ENCODE data around the gene TMEM205. TPM values are rescaled to one million over a fixed set of nuclear protein-coding genes. Genes with fewer than 3 reads are reported as not detected.
"Not testable (repeated sequence)": the region's sequence is repeated elsewhere in the genome, so short reads cannot be mapped to it uniquely, and the experiment has no call there.

Gene TMEM205
- total and polyA plus RNA-seq, 2 experiments from 2014 or later = 84.6 to 152 TPM

GRCh38 chr19:11321191-11322126 is 24.6 kb downstream of the TMEM205 start:
- TF ChIP-seq EZH2 (IDR thresholded peaks at IDR 0.05; ENCODE audit: insufficient read depth, poor library complexity, severe bottlenecking) (no peak), EZH2phosphoT487 (IDR thresholded peaks at IDR 0.05; ENCODE audit: insufficient read depth, low read depth) (no peak)
- no peak overlapping the region for H3K4me3 ChIP-seq
- no peak for DNase-seq
- H3K27me3 ChIP-seq (replicated peaks; ENCODE audit: insufficient read depth) = no peaks in the 10 kb centered on the region
- no peak overlapping the region for H2AFZ ChIP-seq
- peaks cover 9% of the 10 kb centered on the region for H3F3A ChIP-seq (ENCODE audit: insufficient read depth)
- in situ Hi-C loops (cut with MboI) = no loop called here
- no peak overlapping the region for H3K9ac ChIP-seq
- H3K79me2 ChIP-seq (ENCODE audit: insufficient read depth) = no peaks in the 10 kb centered on the region
- H3K36me3 ChIP-seq (ENCODE audit: low read depth) = no peaks in the 10 kb centered on the region
- H3K4me1 ChIP-seq (ENCODE audit: insufficient read depth) = peaks cover 16% of the 10 kb centered on the region
- no peak overlapping the region for H3K27ac ChIP-seq
- no peaks in the 10 kb centered on the region for H3K9me2 ChIP-seq (ENCODE audit: insufficient read depth)
- WGBS, 2 experiments (ENCODE audit: low coverage in 1 of 2, low lambda C conversion rate in 2 of 2, missing lambda C conversion rate in 2 of 2) = 84 to 90% methylated on average over 14 of the region's 14 CpGs
- H4K20me1 ChIP-seq (ENCODE audit: insufficient read depth) = no peaks in the 10 kb centered on the region
- H3K9me3 ChIP-seq (ENCODE audit: low read depth) = no peaks in the 10 kb centered on the region
- no peak overlapping the region for H3K4me2 ChIP-seq (ENCODE audit: unreplicated experiment)

- H3K79me2 ChIP-seq (ENCODE audit: insufficient read depth); H3K9me3 ChIP-seq (ENCODE audit: low read depth); DNase-seq; in situ Hi-C loops (cut with MboI); H3F3A ChIP-seq (ENCODE audit: insufficient read depth); H2AFZ ChIP-seq; H3K27me3 ChIP-seq (replicated peaks; ENCODE audit: insufficient read depth); H3K4me2 ChIP-seq (ENCODE audit: unreplicated experiment); H3K36me3 ChIP-seq (ENCODE audit: low read depth); H3K9ac ChIP-seq; H3K9me2 ChIP-seq (ENCODE audit: insufficient read depth); H3K27ac ChIP-seq; H4K20me1 ChIP-seq (ENCODE audit: insufficient read depth); H3K4me3 ChIP-seq: not testable (repeated sequence)
- peaks cover 16% of the 10 kb centered on the region for H3K4me1 ChIP-seq (ENCODE audit: insufficient read depth)
- WGBS, 2 experiments (ENCODE audit: low coverage in 1 of 2, low lambda C conversion rate in 2 of 2, missing lambda C conversion rate in 2 of 2) = 68 to 78% methylated on average over 9 of the region's 9 CpGs
Observed at GRCh38 chr19:11320278-11320995, 25.6 kb downstream of the TMEM205 start.

- Histone ChIP-seq H3F3A (ENCODE audit: insufficient read depth) (no peaks in the 10 kb centered on the region), H3K79me2 (ENCODE audit: insufficient read depth) (no peaks in the 10 kb centered on the region), H3K9me2 (ENCODE audit: insufficient read depth) (no peaks in the 10 kb centered on the region), H4K20me1 (ENCODE audit: insufficient read depth) (no peaks in the 10 kb centered on the region), H3K36me3 (ENCODE audit: low read depth) (no peaks in the 10 kb centered on the region), H3K4me1 (ENCODE audit: insufficient read depth) (no peaks in the 10 kb centered on the region), H3K4me3 (no peak overlapping the region), H3K27me3 (replicated peaks; ENCODE audit: insufficient read depth) (no peaks in the 10 kb centered on the region), H3K9ac (no peak overlapping the region), H2AFZ (no peak overlapping the region), H3K4me2 (ENCODE audit: unreplicated experiment) (no peak overlapping the region), H3K9me3 (ENCODE audit: low read depth) (no peaks in the 10 kb centered on the region), H3K27ac (no peak overlapping the region)
- TF ChIP-seq EZH2 (IDR thresholded peaks at IDR 0.05; ENCODE audit: insufficient read depth, poor library complexity, severe bottlenecking) (no peak), EZH2phosphoT487 (IDR thresholded peaks at IDR 0.05; ENCODE audit: insufficient read depth, low read depth) (no peak)
- DNase-seq = no peak
- 62 to 71% methylated on average over 9 of the region's 9 CpGs for WGBS, 2 experiments (ENCODE audit: low coverage in 1 of 2, low lambda C conversion rate in 2 of 2, missing lambda C conversion rate in 2 of 2)
- in situ Hi-C loops (cut with MboI) = no loop called here
Observed at GRCh38 chr19:11306337-11306736, 39.7 kb downstream of the TMEM205 start.

- in situ Hi-C loops (cut with MboI) = no loop called here
- WGBS, 2 experiments (ENCODE audit: low coverage in 1 of 2, low lambda C conversion rate in 2 of 2, missing lambda C conversion rate in 2 of 2) = 74 to 77% methylated on average over 5 of the region's 5 CpGs
Observed at GRCh38 chr19:11304936-11305335, 41.1 kb downstream of the TMEM205 start.

More at GRCh38 chr19:11304936-11305335, 41.1 kb downstream of the TMEM205 start:
- Histone ChIP-seq H4K20me1 (ENCODE audit: insufficient read depth) (no peaks in the 10 kb centered on the region), H3K79me2 (ENCODE audit: insufficient read depth) (no peaks in the 10 kb centered on the region), H3K4me2 (ENCODE audit: unreplicated experiment) (no peak overlapping the region), H3K9ac (no peak overlapping the region), H3K27me3 (replicated peaks; ENCODE audit: insufficient read depth) (no peaks in the 10 kb centered on the region), H2AFZ (no peak overlapping the region), H3F3A (ENCODE audit: insufficient read depth) (no peaks in the 10 kb centered on the region), H3K9me2 (ENCODE audit: insufficient read depth) (no peaks in the 10 kb centered on the region), H3K36me3 (ENCODE audit: low read depth) (no peaks in the 10 kb centered on the region), H3K9me3 (ENCODE audit: low read depth) (no peaks in the 10 kb centered on the region), H3K4me3 (no peak overlapping the region), H3K4me1 (ENCODE audit: insufficient read depth) (no peaks in the 10 kb centered on the region), H3K27ac (no peak overlapping the region)
- no peak for DNase-seq
- TF ChIP-seq EZH2phosphoT487 (IDR thresholded peaks at IDR 0.05; ENCODE audit: insufficient read depth, low read depth) (no peak), EZH2 (IDR thresholded peaks at IDR 0.05; ENCODE audit: insufficient read depth, poor library complexity, severe bottlenecking) (no peak)
